GM10266 (cell line): ENCODE measurements around the gene MPP3.
"Not testable (repeated sequence)": the region's sequence is repeated elsewhere in the genome, so short reads cannot be mapped to it uniquely, and the experiment has no call there.

Source experiments
- DNase-seq: peaks from one replicate; pipeline ENCODE4 v3.0.0; 2012; ENCODE audit errors: extremely low spot score
- TF ChIP-seq, protein P1 (sequence below): IDR thresholded peaks from 2 replicates; pipeline ENCODE4 v1.5.1; 2012; ENCODE audit warnings: mild to moderate bottlenecking, low read depth; ENCODE audit not compliant: control insufficient read depth, insufficient read depth; ENCODE audit errors: missing control alignments

Gene MPP3

DNA sequence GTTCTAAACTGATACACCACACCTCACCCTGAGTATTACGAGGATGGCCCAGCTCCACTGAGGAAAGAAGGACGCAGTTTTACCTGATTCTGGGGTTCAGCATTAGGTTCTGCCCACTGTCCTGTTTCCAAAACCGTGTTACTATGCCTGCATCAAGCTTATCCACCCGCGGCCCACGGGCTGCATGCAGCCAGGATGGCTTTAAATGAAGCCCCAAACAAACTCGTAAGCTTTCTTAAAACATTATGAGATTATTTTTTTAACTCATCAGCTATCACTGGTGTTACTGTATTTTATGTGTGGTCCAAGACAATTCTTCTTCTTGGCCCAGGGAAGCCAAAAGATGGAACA is 10.0 kb upstream of the MPP3 start:
- TF ChIP-seq, protein P1, sequence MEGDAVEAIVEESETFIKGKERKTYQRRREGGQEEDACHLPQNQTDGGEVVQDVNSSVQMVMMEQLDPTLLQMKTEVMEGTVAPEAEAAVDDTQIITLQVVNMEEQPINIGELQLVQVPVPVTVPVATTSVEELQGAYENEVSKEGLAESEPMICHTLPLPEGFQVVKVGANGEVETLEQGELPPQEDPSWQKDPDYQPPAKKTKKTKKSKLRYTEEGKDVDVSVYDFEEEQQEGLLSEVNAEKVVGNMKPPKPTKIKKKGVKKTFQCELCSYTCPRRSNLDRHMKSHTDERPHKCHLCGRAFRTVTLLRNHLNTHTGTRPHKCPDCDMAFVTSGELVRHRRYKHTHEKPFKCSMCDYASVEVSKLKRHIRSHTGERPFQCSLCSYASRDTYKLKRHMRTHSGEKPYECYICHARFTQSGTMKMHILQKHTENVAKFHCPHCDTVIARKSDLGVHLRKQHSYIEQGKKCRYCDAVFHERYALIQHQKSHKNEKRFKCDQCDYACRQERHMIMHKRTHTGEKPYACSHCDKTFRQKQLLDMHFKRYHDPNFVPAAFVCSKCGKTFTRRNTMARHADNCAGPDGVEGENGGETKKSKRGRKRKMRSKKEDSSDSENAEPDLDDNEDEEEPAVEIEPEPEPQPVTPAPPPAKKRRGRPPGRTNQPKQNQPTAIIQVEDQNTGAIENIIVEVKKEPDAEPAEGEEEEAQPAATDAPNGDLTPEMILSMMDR: no peak
- no peak for DNase-seq

DNA sequence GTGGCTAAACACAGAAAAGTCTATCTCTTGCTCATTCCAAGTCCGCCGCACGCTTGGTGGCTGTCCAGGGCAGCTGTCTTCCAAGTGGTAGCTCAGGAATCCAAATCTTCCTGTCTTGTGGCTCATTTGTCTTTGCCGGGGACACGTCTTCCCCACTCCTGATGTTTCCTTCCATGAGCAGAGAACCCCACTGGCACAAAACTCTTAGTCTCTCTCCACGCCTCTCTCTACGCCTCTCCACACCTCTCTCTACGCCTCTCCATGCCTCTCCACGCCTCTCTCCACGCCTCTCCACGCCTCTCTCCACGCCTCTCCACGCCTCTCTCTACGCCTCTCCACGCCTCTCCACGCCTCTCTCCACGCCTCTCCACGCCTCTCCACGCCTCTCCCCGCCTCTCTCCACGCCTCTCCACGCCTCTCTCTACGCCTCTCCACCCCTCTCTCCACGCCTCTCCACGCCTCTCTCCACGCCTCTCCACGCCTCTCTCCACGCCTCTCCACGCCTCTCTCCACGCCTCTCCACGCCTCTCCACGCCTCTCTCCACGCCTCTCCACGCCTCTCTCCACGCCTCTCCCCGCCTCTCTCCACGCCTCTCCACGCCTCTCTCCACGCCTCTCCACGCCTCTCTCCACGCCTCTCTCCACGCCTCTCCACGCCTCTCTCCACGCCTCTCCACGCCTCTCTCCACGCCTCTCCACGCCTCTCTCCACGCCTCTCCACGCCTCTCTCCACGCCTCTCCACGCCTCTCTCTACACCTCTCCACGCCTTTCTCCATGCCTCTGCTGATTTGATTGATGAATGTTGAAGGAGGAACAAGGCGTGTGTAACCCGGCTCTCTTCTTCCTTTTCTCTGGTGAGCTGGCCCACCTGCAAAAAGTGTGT is 9.4 kb upstream of the MPP3 start:
- DNase-seq: not testable (repeated sequence)

DNA sequence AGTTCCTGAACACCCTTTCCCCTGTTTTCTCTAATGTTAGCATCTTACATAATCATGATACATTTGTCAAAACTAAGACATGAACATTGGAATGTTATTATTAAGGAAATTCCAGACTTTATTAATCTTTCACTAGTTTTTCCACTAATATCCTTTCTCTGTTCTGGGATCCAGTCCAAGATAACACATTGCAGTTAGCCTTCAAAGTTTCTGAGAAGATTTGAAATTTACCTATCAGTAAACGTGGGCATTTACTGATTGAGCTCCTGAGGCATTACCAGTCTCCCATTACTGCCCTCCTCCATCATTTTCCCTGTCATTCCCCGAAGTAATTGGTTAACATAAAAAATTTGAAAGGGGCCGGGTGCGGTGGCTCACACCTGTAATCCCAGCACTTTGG is 8.3 kb upstream of the MPP3 start:
- TF ChIP-seq, protein P1: no peak
- DNase-seq: no peak

DNA sequence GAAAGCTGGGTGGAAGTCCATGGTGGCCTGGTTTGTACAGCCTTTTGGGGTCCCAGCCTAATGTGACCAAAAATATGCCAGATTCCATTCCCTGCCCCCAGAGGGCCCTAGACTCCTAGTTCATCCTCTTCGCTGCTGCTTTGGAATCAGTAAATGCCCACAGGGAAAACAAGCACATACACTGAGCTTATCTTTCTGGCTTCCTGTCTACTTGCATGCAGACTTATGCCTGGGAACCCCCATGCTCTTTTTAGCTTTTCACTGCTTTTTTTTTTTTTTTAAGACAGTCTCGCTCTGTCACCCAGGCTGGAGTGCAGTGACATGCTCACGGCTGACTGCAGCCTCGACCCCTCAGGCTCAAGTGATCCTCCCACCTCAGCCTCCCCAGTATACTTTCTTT is 7.9 kb upstream of the MPP3 start:
- no peak for DNase-seq
- TF ChIP-seq, protein P1: no peak

DNA sequence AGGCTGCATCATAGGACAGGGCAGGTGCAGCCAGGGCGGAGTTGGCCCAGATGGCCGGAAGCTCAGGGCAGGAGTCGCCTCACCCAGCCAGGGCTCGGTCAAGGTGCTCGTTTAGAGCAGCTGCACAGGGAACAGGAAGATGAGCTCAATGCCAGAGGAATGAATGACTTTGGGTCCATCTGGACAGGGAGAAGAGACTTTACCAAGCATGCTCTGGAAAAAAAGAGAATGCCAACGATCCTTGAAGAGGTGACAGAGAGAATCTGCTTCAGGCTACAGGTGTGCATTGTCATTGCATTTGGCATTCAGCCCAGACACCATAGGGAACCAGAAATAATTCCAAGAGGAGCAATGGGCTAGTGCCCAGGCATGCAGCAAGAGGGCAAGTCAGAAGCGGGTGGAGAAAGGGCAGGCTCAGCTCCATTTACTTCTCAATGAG is 6.7 kb upstream of the MPP3 start:
- TF ChIP-seq, protein P1: no peak
- no peak for DNase-seq

DNA sequence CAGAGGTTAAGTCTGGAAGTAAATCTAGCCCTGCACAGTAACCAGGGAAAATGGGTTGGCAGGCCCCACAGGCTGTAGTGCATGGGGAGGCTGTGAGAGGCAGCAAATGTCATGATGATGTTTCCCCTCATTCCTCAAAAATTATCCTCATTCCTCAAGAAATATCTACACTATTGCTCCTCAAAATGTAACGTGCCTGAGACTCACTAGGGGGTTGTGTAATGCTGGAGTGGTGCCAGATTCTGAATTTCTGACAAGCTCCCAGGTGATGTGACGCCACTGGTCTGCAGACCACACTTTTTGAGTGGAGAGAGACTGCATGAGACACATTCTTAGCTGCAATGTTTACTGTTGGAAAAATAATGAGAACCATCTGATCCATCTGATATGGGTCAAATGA is 1.2 kb upstream of the MPP3 start:
- DNase-seq: no peak
- TF ChIP-seq, protein P1: no peak

DNA sequence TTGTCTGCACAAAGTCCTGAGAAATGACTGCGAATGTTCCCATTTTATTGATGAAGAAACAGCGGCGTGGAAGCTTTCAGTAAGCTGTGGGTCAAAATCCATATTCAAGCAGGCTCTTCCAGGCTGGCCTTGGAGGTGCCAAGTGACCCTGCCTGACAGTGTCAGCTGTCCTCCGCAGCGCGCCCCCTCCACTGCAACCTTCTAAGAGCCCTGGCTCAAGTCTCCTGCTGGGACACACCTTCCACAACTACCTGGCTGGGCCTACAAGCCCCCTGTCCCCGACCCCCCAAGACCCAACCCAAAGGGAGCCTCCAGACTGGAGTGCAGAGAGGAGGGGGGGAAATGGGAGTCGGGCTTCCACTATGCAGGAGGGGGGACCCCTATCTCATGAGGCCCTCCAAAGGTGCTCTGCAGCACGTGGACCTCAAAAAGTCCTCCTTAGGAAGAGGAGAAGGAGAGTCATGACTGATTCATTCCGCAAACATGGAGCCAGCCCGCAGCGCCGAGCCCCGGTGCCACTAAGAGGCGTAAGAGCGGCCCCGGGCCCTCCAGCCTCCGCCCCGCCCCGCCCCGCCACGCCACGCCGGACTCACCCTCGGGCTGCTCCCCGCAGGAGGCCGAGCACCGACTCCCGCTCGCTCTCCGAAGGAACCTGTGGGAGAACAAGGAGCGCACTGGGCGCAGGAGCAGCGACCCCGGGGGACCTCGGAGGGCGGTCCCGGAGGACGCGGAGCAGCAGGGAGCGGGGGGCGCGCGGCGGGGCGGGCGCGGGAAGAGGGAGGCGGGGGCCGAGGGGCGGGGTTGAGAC is 574 bp downstream of the MPP3 start:
- TF ChIP-seq, protein P1: no peak
- DNase-seq: no peak
